Gastrocnemius medialis (tissue), 4 donors: ENCODE results near the gene SRGAP3.

Source experiments
- CTCF ChIP-seq, 5 experiments: fragments of 450-650 bp in 3 of 5; fragments of 200-600 bp in 2 of 5; sonication (generic) in 2 of 5; IDR thresholded peaks in 4 of 5; conservative IDR thresholded peaks in 1 of 5; 1 replicate in 4 of 5; 2 replicates in 1 of 5; pipeline ENCODE4 v1.5.1; 2016 to 2019; ENCODE audit warnings: antibody characterized with exemption in 5 of 5, mild to moderate bottlenecking in 3 of 5, moderate library complexity in 3 of 5
- POLR2A ChIP-seq, 2 donors: fragments of 450-650 bp; IDR thresholded peaks; one replicate each; pipeline ENCODE4 v1.6.1; 2017; ENCODE audit warnings: antibody characterized with exemption in 2 of 2, mild to moderate bottlenecking in 2 of 2, moderate library complexity in 2 of 2

GRCh38 chr3:9185046-9185445, 64.4 kb downstream of the SRGAP3 start:
- no peak for TF ChIP-seq CTCF (IDR thresholded peaks at IDR 0.05 in 4 of 5, conservative IDR thresholded peaks at IDR 0.05 in 1 of 5)
- no peak for TF ChIP-seq POLR2A (IDR thresholded peaks at IDR 0.05)
